Stomach (tissue), 9 donors: ENCODE data around the gene STX2. TPM values are rescaled to one million over a fixed set of nuclear protein-coding genes. Genes with fewer than 3 reads are reported as not detected.
A peak's percentile ranks its signal among the peaks of the same experiment; 100 is the strongest.

Experiments
- DNase-seq, 2 donors: peaks; one replicate each; pipeline versions ENCODE4 v3.0.0 to v3.0.0-alpha.2; 2013 to 2019
- H3K27ac ChIP-seq, 5 donors: fragments of 200-600 bp in 4 of 5; sonication (generic) in 4 of 5; one replicate each; pipeline ENCODE4 v1.5.1; 2013 to 2019; ENCODE audit warnings: mild to moderate bottlenecking in 1 of 5, moderate library complexity in 1 of 5
- H3K27me3 ChIP-seq, 3 donors: fragments of 200-600 bp; sonication (generic); one replicate each; pipeline ENCODE4 v1.5.1; 2017 to 2019; ENCODE audit warnings: mixed run types in 1 of 3
- H3K36me3 ChIP-seq, 4 donors: fragments of 200-600 bp; sonication (generic); 1 replicate in 3 of 4; 2 replicates in 1 of 4; pipeline ENCODE4 v1.5.1; 2016 to 2019
- H3K4me1 ChIP-seq, 4 donors: fragments of 200-600 bp; sonication (generic); one replicate each; pipeline ENCODE4 v1.5.1; 2016 to 2019
- H3K4me3 ChIP-seq, 4 donors: fragments of 200-600 bp; sonication (generic) in 3 of 4; one replicate each; pipeline ENCODE4 v1.5.1; 2016 to 2019; ENCODE audit warnings: mild to moderate bottlenecking in 1 of 4
- H3K9me3 ChIP-seq, 4 donors: fragments of 200-600 bp; sonication (generic); one replicate each; pipeline ENCODE4 v1.5.1; 2016 to 2019
- EP300 ChIP-seq: sonication (generic); formaldehyde crosslinking; IDR thresholded peaks from one replicate; pipeline ENCODE4 v1.6.1; 2017; ENCODE audit warnings: antibody characterized with exemption
- POLR2A ChIP-seq, 4 donors: fragments of 450-650 bp; IDR thresholded peaks; one replicate each; pipeline ENCODE4 v1.6.1; 2016; ENCODE audit warnings: antibody characterized with exemption in 4 of 4, control low read depth in 2 of 4, mild to moderate bottlenecking in 1 of 4, moderate library complexity in 1 of 4
- POLR2AphosphoS5 ChIP-seq, 3 donors: sonication (generic); formaldehyde crosslinking; IDR thresholded peaks; one replicate each; pipeline ENCODE4 v1.6.1; 2016; ENCODE audit warnings: antibody characterized with exemption in 3 of 3
- WGBS, 5 donors: extraction: QIAGEN DNeasy Blood & Tissue Kit in 3 of 5; methylation state at CpG; one replicate each; pipeline versions ENCODE4 v1.1.5 to v1.1.7; 2013 to 2018; 5-methylcytosine and 5-hydroxymethylcytosine counted together
- intact Hi-C: fragments of 100-400 bp; cut with DNase I; formaldehyde crosslinking; loops from one replicate; pipeline ENCODE4 v1.15.1; 2023; ENCODE audit warnings: low total_unique reads
- polyA plus RNA-seq, 3 donors: library from polyadenylated mRNA; stranded (reverse); fragments of 200-250 nt; gene quantifications; one replicate each; pipeline ENCODE4 v1.2.3, GENCODE V29; 2013
- total RNA-seq, 5 donors: library from RNA; depleted of rRNA; stranded (reverse); fragments of >200 nt; gene quantifications; one replicate each; pipeline versions ENCODE4 v1.1.0 to v1.2.3, GENCODE V29; 2014 to 2016
- TF ChIP-seq, protein P1 (sequence below), 7 experiments: fragments of 450-650 bp in 4 of 7; fragments of 200-600 bp in 3 of 7; sonication (generic) in 3 of 7; IDR thresholded peaks; one replicate each; pipeline ENCODE4 v1.5.1; 2016 to 2019; ENCODE audit warnings: antibody characterized with exemption in 7 of 7, control low read depth in 2 of 7, mild to moderate bottlenecking in 1 of 7
- donor health status: healthy with polysubstance abuse.
- donor health status: Bipolar disorder and iron deficiency.
- donor health status: healthy.

Gene STX2
- total and polyA plus RNA-seq, 8 donors, result 5.3 to 27.2 (median 8.7) TPM

DNA sequence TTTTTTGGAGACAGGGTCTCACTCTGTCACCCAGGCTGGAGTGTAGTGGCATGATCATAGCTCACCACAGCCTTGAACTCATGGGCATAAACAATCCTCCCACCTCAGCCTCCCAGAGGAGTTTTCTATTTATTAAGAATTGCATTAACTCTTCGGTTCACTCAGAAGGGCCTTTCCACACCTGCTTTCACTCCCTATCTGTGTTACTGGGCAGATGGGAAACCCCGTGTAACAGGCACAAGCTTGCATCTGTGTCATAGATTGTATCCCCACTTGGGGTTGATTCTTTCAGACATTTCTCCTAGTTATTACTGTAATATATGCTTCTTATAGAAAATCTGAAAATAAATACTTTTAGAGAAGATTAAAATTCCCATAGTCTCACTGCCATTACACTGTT lies 38.7 kb downstream of the STX2 start:
- TF ChIP-seq POLR2AphosphoS5 (IDR thresholded peaks at IDR 0.05) (no peak), POLR2A (IDR thresholded peaks at IDR 0.05) (no peak), EP300 (no peak)
- TF ChIP-seq, protein P1, sequence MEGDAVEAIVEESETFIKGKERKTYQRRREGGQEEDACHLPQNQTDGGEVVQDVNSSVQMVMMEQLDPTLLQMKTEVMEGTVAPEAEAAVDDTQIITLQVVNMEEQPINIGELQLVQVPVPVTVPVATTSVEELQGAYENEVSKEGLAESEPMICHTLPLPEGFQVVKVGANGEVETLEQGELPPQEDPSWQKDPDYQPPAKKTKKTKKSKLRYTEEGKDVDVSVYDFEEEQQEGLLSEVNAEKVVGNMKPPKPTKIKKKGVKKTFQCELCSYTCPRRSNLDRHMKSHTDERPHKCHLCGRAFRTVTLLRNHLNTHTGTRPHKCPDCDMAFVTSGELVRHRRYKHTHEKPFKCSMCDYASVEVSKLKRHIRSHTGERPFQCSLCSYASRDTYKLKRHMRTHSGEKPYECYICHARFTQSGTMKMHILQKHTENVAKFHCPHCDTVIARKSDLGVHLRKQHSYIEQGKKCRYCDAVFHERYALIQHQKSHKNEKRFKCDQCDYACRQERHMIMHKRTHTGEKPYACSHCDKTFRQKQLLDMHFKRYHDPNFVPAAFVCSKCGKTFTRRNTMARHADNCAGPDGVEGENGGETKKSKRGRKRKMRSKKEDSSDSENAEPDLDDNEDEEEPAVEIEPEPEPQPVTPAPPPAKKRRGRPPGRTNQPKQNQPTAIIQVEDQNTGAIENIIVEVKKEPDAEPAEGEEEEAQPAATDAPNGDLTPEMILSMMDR (IDR thresholded peaks at IDR 0.05), result no peak
- H3K9me3 ChIP-seq, result no peaks in the 10 kb centered on the region
- no peak for DNase-seq
- H3K4me1 ChIP-seq, result no peaks in the 10 kb centered on the region
- 85 to 98% (median 95%) methylated on average over 2 of the region's 2 CpGs for WGBS, 5 donors
- peaks cover 19 to 99% (median 96%) of the 10 kb centered on the region in 4 donors for H3K36me3 ChIP-seq
- no peak overlapping the region for H3K4me3 ChIP-seq
- H3K27ac ChIP-seq, result no peak overlapping the region
- intact Hi-C loops, result no loop called here
- no peaks in the 10 kb centered on the region for H3K27me3 ChIP-seq

DNA sequence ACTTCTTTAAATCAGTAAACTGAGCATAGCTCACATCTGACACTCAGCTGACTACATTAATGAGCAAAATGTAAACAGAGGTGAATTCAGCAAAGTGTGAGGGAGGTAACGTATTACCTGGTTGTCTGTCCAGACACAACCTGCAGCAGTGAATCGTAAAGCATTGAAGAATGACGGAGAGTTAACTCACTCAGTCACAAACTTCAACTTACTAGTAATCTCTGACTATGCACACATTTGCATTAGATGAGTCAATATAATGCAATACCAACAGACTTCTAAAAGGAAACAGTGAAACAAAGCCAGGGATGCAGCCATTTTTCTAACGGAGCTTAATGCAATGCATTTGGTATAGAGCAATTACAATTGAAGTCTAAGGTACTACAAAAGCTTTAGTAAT lies 40.0 kb downstream of the STX2 start:
- Histone ChIP-seq H3K4me3 (no peak overlapping the region), H3K9me3 (no peaks in the 10 kb centered on the region), H3K27ac (no peak overlapping the region), H3K27me3 (no peaks in the 10 kb centered on the region), H3K4me1 (no peaks in the 10 kb centered on the region), H3K36me3 (peaks cover 19 to 97% (median 96%) of the 10 kb centered on the region in 4 donors)
- TF ChIP-seq, protein P1 (IDR thresholded peaks at IDR 0.05), result no peak
- TF ChIP-seq POLR2AphosphoS5 (IDR thresholded peaks at IDR 0.05) (no peak), POLR2A (IDR thresholded peaks at IDR 0.05) (no peak)
- no peak for DNase-seq
- intact Hi-C loops, result no loop called here
- 83 to 86% (median 85%) methylated on average over 4 of the region's 4 CpGs for WGBS, 5 donors

DNA sequence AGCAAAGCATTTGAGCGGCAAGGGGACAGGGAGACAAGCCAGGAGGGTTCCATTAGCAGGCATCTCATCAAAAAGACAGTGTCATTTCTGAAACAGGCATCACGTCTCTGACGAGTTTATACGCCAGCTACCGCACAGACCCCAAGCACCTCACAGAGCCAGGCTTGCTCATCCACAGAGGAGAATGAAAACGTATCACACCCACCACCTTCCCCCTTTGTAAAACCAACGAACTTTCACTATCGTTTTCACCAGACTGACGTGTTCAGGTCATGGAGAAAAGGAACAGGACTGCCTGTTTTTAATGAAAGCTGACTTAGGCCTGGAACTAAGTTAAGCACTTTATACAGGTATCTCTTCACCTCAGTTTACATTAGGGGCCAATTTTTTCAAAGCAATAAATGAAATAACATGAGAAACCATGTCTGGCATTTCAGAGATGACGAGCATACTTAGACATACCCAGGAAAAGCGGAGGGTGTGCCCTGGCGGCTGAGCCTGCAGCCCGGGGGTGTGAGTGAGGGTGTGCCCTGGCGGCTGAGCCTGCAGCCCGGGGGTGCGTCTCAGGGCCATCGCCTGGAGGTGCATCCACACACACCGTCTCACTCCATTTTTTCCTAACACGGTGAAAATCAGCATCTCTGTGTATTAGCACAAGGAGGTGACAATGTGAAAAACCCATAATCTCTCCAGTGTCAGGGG lies 41.9 kb downstream of the STX2 start:
- intact Hi-C loops, result no loop called here
- H3K4me3 ChIP-seq, result no peak overlapping the region
- TF ChIP-seq, protein P1 (IDR thresholded peaks at IDR 0.05), result no peak
- TF ChIP-seq POLR2AphosphoS5 (IDR thresholded peaks at IDR 0.05) (no peak), POLR2A (IDR thresholded peaks at IDR 0.05) (no peak), EP300 (no peak)
- no peaks in the 10 kb centered on the region for H3K4me1 ChIP-seq
- whole genome bisulfite sequencing, 5 donors, result 72 to 87% (median 87%) methylated on average over 19 of the region's 19 CpGs
- no peak overlapping the region for H3K27ac ChIP-seq
- no peaks in the 10 kb centered on the region for H3K9me3 ChIP-seq
- DNase-seq, result no peak
- peaks cover 17 to 98% (median 95%) of the 10 kb centered on the region in 4 donors for H3K36me3 ChIP-seq
- H3K27me3 ChIP-seq, result no peaks in the 10 kb centered on the region

DNA sequence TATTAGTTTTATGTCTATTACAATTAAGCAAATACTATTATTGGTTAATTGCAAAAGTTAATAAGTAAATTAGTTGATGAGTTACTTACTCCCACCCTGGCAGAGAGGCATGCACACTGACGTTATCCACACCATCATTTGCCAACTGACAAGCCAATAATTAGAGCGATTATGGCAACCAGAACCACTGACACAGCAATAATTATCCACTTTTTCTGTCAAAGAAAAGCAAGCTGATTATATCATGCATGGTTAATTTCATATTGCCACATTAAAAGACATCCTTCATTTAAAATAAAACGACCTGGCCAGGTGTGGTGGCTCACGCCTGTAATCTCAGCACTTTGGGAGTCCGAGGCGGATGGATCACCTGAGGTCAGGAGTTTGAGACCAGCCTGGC lies 43.1 kb downstream of the STX2 start:
- WGBS, 5 donors, result 59 to 78% (median 68%) methylated on average over 6 of the region's 6 CpGs
- Histone ChIP-seq H3K27me3 (no peaks in the 10 kb centered on the region), H3K27ac (no peak overlapping the region), H3K4me3 (no peak overlapping the region), H3K36me3 (peaks cover 16 to 99% (median 96%) of the 10 kb centered on the region in 4 donors), H3K4me1 (no peaks in the 10 kb centered on the region), H3K9me3 (no peaks in the 10 kb centered on the region)
- TF ChIP-seq POLR2A (IDR thresholded peaks at IDR 0.05) (no peak), EP300 (no peak), POLR2AphosphoS5 (IDR thresholded peaks at IDR 0.05) (no peak)
- TF ChIP-seq, protein P1 (IDR thresholded peaks at IDR 0.05), result no peak
- intact Hi-C loops, result no loop called here
- peak in 1 of 2 donors; percentile 20 for DNase-seq
